Measurements from ENCODE around the gene HOXA9.

DNA sequence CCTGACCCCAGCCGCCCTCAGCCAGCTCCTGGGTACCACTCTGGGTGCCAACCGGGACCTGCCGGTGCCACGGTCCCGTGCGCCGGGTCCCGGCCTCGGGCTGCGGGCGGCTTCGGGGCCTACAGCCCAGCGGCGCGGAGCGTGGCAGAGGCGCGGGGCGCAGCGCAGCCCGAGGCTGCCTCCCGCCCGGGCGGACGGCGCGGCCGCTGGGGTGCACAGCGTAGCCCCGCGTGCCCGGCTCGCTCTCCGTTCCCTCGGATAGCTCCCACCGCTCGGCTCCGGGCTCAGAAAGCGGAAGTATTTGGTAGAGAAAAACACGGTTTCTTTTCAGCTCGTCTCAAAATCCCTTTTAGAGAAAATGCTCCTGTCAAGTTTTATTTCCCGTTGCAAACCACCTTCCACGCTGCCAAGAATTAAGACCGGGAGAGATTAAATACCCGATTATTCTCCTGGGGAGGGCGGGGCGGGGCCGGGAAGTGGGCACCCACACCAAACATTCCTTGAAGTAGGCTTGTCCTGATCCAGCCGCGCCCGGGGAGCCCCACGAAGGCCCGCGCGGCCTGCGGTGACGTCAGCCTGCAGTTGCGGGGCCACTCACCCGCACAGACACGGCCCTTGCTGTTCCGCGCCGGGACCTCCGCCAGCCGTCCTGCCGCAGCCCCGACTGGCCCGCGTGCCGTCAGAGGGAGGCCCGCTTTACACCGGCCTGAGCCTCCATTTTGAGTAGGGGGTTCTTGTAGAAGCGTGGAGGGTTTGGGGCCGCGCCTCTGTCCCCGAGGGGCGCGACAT is 27.4 kb upstream of the HOXA9 start:
- TF ChIP-seq POLR2AphosphoS5 (IDR thresholded peaks at IDR 0.05; ENCODE audit: low read depth, low read length) (no peak), POLR2A (IDR thresholded peaks at IDR 0.05; ENCODE audit: low read depth, low read length) (no peak), TAF1 (IDR thresholded peaks at IDR 0.05; ENCODE audit: borderline replicate concordance, low read depth, low read length) (no peak)
